ENCODE data around the gene ADCY7.

ADCY7 gene

GRCh38 chr16:50284131-50284911 lies 18.0 kb downstream of the ADCY7 start:
- no peak for DNase-seq

- DNase-seq = no peak
Measured at GRCh38 chr16:50285406-50286003, 19.2 kb downstream of the ADCY7 start.

- DNase-seq = no peak
Measured at GRCh38 chr16:50286681-50287080, 20.3 kb downstream of the ADCY7 start.

DNA sequence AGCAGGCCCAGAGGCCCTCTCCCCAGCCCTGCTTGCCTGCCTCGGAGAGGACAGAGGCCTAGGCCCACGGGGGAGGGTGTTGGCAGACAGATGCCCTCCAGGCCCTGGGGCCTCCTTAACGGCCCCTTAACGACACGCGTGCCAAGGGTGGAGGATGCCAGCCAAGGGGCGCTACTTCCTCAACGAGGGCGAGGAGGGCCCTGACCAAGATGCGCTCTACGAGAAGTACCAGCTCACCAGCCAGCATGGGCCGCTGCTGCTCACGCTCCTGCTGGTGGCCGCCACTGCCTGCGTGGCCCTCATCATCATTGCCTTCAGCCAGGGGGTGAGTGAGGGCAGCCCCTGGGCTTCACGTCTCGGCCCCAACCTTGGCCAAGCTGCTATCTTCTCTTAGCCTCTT lies 21.7 kb downstream of the ADCY7 start:
- no peak for DNase-seq

DNA sequence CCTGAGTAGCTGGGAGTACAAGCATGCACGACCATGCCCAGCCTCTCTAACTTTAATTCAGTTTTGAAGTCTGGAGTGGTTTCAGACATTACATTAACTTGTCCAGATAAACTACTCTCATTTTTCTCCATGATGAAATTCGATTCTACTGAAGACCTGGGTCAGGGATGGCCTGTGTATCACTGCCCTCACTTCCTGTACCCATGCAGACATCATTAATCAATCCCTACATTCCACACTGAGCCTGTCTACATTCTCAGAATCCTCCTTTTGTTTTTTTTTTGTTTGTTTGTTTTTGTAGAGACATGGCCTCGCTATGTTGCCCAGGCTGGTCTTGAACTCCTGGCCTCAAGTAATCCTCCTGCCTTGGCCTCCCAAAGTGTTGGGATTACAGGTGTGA lies 22.6 kb downstream of the ADCY7 start:
- DNase-seq = no peak

GRCh38 chr16:50289950-50290764 lies 23.8 kb downstream of the ADCY7 start:
- DNase-seq = no peak

DNA sequence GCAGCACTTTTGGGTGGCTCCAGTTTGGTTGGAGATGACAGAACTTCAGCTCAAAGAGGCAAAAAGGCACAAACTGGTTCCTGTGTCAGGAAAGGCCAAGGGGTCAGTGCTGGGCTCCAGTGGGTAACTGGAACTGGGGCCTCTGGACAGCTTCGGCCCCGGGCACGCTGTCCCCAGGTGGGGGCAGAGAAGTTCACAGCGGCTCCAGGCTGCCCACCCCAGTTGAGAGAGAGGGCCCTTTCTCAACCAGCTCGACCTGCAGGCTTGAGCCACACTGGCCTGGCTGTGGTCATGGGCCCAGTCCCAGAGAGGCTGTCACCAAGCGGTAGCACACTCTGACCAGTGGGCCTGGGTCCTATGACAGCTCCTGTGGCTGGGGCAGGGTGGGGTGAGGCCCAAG lies 24.5 kb downstream of the ADCY7 start:
- DNase-seq = no peak

DNA sequence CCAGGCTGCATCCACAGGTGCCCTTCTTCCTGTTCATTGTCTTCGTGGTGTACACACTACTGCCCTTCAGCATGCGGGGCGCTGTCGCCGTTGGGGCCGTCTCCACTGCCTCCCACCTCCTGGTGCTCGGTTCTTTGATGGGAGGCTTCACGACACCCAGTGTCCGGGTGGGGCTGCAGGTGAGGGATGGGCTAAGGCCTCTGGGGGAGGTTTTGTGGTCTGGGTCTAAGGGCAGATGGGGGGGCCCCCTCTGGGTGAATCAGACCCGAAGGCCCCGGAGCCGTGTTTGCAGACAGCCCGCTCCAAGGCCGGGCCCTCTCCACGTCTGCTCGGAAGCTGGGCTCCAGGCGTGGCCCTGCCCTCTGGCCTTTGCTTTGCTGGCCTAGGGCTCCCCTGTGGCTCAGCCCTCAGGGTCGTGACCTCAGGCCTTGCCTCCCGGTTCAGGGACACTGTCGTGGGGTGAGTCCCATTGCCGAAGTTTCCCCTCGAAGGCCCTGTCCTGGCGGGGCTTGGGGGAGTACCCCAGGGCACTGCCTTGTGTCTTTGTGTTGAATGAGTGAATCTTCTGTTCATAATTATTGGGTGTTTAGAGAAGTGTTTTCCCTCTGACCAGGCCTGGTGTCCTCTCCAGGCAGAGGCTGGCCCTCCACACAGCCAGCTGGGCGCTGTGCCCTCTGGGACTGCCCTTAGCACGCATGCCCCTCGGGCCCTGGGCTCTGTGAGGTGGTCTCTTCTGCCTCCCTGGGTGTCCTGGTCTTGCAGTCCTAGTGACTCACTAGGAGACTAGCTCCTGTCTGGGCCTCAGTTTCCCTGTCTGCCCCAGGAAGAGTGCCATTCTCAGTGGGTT lies 25.6 kb downstream of the ADCY7 start:
- no peak for DNase-seq

GRCh38 chr16:50292566-50292948 lies 26.2 kb downstream of the ADCY7 start:
- DNase-seq = no peak

DNA sequence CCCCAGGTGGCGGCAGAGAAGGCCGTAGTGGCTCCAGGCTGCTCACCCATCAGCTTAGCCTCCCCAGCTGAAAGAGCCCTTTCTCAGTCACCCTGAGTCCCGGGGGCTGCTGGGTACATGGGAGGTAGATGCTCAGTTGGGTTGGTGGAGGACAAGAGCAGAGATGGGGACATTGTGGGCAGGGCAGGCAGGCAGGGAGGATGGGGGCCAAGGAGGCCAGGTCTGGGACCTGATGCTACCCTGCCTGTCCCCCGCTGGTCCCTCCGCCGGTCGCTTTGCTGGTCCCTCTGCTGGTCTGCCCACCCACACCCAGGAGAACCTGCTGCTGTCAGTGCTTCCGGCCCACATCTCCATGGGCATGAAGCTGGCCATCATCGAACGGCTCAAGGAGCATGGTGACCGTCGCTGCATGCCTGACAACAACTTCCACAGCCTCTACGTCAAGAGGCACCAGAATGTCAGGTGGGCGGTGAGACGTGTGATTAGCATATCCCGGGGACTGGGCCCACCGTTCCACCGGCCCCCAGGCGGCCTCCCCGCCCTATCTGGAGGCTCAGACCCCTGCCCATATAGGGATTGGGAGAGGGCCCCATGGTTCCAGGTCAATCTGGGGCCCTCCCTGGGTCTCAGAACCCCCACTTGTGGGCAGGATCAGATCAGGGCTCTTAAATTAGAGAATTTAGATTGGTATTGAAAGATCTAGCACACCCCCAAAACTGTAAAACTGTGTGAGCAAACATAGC lies 26.9 kb downstream of the ADCY7 start:
- no peak for DNase-seq

GRCh38 chr16:50293994-50294855 lies 27.9 kb downstream of the ADCY7 start:
- DNase-seq = no peak

DNA sequence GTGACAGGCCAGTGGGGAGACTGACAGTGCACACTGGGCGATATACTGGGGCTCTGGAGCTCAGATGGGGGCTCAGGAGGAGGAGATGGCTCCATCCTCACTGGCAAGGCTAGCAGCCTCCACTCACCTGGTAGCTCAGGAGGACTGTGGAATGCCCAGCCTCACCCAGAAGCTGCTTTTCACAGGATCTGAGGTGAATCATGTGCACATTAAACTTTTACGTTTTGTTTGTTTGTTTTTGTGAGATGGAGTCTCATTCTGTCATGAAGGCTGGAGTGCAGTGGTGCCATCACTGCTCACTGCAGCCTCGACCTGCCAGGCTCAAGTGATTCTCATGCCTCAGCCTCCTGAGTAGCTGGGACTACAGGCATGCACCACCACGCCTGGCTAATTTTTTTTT lies 28.6 kb downstream of the ADCY7 start:
- no peak for DNase-seq

- DNase-seq = no peak
Measured at GRCh38 chr16:50295541-50296132, 29.3 kb downstream of the ADCY7 start.

DNA sequence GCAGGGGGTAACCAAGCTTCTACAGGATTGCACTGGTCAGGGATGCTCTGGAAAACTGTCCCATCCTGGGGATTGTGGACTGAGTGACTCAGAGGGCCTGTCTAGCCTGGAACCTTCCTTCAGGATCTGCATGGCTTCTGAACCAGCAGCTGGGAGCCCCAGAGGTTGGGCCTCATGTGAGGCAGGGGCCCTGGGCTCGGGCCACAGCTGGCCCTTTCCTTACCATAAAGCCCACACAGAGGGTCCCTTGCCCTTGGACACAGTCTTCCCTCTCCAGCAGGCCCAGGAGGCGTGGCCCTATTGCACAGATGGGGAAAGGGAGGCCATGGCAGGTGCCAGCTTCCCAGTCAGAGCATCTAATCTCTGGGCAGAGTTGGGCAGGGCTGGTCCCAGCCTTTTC lies 30.5 kb downstream of the ADCY7 start:
- no peak for DNase-seq

- DNase-seq = no peak
Measured at GRCh38 chr16:50297301-50298074, 31.1 kb downstream of the ADCY7 start.

DNA sequence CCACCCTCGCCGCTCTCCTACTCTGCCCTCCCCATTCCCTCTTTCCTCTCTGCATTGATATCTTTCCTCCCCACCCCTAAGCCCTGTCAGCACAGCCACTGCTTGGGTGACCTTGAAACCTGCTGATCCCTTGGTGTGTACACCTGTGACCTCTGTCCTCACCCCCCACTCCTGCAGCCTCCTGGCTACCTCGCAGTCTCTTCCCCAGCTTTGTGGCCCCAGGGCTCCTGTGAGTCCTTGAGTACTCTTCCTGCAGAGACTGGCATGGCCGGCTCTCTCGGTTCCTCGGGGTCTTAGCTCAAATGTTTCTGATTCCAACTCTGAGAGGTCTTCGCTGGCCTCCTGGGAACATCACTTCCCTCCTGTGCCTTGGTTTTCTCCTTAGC lies 31.7 kb downstream of the ADCY7 start:
- DNase-seq = no peak

DNA sequence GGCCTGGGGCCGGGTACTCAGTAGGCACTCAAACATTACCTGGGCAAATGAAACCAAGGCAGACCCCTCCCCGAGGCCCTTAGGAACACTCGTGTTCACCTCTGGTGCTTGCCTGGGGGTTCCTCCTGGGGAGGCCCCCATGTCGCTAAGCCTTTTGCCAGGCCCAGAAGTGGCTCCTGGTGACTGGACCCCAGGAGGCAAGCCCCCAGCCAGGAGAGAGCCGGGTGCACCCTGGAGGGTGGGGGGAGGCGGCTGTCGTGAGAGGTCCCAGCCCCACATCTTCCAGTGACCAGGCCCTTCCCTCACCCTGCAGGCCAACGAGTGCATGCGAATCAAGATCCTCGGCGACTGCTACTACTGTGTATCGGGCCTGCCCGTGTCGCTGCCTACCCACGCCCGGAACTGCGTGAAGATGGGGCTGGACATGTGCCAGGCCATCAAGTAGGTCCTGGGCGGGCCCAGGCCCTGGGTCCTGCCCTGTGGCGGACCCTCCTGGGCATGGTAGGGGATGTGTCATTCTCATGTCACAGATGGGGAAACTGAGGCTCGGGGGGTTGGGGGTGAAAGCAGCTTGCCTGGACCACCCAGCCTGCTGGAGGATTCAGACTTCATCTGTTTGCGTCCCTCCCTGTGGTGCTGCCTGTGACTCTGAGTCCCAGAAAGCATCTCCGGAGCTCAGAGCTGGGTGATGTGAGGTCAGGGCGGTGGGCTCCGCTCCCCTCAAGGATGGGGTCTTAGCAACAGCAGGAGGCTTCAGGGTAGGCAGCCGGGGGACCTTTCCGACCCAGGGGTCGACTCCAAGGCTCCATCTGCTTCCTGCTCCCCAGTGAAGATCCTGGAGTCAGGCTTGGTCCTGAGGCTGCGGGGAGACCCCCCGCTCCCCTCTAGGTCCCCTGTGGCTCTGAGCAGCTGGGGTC lies 32.5 kb downstream of the ADCY7 start:
- DNase-seq = no peak

DNA sequence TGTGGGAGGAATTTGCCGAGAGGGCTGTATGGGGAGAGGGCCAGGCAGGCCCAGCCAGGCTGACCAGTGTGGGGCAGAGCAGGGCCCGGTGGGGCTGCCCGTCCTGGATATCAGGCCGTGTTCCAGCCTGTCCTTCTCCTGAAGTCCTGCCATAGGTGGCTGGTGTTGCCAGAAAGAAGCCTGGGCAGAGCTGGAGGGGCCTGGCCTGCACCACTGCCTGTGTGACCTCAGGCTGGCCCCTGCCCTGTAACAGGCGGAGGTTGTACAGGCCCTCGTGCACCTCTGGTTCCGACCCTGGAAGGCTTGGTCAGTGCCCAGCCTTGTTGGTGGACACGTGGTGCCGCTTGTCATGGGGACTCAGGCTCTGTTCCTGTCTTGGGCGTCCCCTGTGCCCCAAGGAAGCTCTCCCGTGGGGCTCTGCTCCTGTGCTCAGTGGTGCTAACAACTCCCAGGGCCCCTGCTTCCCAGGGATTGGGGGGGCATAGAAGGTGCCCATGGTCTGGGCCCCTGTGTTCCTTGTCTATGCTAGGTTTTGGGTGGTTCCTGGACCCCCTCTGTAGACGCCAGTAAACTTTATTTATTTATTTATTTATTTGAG lies 33.3 kb downstream of the ADCY7 start:
- no peak for DNase-seq

All from CD4-positive, alpha-beta T cell treated with Interleukin-12 subunit alpha and Interleukin-12 subunit beta, for 1 hour (primary cell).